Measurements from ENCODE around the gene INO80.

The INO80 gene

DNA sequence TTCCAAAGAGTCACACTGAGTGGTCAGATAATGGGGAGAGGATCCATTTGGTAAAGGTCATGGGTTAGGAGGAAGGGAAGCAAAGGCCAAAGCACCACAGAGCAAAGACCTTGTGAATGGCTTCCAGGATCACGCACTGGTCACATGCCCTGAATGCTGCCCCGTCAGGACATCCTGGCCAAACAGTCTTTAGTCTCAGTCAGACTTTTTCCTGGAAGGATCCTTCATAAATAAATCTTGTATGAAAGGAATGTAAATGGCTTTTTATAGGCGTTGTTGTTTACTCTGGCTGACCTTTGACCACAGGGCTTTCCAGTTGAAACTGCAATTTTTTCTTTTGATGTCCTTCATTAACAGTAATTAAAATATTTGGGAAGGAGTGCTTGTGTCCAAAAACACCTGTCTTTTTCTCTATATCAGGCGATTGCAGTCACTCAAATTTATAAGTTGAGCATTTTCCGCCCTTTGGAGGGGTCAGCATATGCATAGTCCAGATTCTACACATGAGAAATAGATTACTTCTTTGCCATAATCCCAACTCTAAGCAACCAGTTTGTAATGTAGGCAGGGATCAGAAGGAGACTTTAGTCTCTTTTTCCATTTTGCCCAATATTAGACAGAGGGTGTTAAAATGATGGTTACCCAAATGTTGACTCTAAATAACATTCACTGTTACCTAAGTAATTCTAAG, 114.4 kb downstream of the INO80 start:
- DNase-seq (ENCODE audit: low spot score), result no peak

DNA sequence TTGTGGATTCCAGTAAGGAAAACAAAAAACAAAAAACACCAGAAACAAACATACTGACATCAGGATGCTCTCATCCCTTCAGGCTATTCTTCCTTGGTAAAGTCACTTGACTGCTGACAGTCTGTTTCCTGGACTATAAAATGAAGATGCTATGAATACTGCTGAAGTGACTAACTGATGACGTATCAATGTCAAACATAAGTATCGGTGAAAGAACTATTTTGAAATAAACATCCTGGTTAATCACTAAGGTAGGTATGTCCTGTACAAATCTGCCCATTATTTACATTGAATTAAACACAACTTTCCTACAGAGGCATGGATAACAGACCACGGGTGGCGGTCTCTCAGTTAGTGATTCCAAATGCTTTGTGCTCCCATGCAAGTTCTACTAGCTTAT, 116.9 kb downstream of the INO80 start:
- no peak for DNase-seq (ENCODE audit: low spot score)

DNA sequence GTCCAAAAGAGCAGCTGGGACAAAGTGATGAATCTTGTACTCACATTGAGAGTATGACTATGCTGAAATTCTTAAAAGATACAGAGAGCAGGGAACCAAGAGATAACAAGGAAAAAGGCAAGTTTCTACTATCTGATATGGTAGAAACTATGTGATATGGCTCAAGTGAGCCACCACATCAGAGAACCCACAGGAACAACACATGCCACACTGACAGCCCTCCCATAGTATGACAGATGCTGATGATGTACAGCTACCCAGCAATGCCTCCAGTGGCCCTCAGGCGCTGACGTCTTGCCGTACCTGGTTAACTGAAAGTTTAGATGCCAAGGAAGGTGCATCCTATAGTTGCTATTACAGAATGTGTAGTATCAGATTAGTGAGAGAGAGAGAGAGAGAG, 120.4 kb downstream of the INO80 start:
- no peak for DNase-seq (ENCODE audit: low spot score)

DNA sequence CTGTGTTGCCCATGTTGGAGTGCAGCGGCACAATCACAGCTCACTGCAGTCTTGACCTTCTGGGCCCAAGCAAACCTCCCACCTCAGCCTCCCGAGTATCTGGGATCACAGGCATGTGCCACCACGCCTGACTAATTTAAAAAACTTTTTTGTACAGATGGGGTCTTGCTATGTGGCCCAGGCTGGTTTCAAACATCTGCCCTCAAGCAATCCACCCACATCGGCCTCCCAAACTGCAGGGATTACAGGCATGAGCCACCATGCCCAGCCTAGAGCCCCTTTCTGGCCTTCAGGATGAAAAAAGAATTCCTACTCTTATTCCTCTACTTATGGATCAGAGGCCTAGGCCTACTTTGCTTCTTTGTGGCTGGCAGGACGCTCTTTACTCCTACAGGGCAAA, 123.3 kb downstream of the INO80 start:
- no peak for DNase-seq (ENCODE audit: low spot score)

DNA sequence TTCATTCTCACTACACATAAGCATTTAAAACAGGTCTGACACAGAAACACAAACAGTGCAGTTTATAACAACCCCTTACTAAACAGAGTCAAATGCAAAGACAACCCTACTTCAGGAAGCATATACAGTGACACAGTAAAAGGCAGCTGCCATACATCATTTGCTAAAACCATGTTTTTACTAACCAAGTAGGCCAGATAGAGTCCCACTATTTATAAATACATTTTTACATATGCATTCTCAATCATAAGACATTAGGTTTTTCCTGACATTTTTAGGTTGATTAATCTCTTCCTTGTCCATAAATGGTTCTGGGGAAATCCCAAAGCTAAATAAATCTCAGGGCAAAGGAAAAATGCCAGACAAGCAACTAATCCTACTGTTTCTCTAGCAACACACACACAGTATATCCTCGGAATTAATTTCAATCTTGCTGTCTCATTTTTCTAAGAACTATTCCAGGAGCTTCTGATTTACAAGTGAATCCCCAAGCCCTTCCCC, 123.8 kb downstream of the INO80 start:
- no peak for DNase-seq (ENCODE audit: low spot score)

DNA sequence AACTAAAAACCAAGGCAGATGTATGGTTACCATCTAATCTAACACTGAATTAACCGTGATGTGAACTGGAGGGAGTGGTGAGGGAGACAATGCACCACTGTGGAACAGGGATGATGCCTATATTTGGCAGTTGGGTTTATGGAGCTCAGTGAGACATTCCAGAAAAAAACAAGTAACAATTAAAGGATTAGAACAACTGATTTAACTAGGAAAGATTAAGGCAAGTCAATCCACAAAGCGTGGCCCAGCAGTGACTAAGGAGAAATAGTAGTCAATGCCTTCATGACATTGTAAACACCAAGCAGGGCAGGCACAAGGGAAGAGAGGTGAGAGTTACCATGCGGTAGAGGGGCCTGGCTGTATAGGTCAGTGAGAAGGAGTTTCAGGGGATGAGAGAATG, 124.7 kb downstream of the INO80 start:
- DNase-seq (ENCODE audit: low spot score), result no peak

DNA sequence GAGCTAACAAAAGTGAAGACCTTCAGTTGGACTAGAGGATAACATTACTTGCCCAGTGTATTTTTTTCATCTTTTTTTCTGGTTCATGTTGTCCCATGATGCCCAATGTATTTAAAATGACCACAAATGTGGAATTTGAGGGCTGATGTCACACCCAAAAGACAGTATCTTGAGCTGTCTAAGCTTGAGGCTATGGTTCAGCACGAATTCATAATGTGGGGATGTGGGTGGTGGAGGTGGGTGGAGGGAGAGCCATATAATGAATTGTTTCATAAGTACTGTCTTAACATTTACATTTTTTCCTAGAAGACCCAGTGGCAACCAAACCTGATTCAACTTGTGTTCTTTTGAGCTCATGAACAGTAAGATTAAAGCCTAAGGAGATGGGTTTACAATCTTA, 125.3 kb downstream of the INO80 start:
- DNase-seq (ENCODE audit: low spot score), result no peak

DNA sequence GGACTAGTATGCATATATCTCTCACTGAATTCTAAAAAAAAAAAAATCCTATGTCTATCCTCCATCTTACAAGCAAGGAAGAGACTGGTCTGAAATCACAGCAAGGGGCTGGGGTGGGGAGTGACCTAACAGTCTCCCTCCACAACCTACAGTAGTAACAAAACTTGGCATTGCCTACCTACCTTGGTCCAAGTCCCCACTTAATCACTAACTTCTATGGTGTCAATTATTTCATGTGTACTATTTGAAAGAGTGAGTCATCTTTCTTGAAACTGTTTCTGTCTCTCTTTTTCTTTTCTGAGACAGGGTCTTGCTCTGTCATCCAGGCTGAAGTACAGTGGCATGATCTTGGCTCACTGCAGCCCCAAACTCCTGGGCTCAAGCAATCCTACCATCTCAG, 126.0 kb downstream of the INO80 start:
- DNase-seq (ENCODE audit: low spot score), result no peak

DNA sequence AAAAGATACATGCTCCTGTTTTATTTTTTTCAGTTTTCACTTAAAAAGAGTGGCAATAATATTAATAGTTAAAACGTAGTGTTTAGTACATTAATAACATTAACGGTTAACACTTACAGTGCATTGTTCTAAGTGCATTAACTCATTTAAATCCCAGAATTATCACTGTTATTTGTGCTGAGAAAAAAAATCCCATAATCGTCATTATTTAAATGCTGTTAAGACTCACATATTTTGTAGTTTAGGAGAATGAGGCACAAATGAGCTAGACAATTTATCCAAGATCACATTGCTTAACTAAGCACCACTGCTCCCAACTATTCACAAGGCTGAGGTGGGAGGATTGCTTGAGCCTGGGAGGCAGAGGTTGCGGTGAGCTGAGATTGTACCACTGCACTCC, 127.9 kb downstream of the INO80 start:
- DNase-seq (ENCODE audit: low spot score), result no peak

DNA sequence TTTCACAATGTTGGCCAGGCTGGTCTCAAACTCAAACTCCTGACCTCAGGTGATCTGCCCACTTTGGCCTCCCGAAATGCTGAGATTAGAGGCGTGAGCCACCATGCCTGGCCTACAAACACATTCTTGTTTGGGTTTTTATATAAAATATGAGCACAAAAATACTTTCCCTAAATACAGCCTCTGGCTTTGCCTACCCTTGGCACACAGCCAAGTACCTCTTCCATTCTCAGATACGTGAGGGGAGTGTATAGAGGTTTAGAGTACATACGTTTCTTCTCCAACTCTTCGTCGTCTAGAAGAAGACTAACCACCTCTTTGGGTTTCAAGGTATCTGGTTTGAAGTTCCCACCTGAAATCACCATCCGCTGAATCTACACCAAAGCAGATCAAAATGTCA, 129.3 kb downstream of the INO80 start:
- DNase-seq (ENCODE audit: low spot score), result no peak

DNA sequence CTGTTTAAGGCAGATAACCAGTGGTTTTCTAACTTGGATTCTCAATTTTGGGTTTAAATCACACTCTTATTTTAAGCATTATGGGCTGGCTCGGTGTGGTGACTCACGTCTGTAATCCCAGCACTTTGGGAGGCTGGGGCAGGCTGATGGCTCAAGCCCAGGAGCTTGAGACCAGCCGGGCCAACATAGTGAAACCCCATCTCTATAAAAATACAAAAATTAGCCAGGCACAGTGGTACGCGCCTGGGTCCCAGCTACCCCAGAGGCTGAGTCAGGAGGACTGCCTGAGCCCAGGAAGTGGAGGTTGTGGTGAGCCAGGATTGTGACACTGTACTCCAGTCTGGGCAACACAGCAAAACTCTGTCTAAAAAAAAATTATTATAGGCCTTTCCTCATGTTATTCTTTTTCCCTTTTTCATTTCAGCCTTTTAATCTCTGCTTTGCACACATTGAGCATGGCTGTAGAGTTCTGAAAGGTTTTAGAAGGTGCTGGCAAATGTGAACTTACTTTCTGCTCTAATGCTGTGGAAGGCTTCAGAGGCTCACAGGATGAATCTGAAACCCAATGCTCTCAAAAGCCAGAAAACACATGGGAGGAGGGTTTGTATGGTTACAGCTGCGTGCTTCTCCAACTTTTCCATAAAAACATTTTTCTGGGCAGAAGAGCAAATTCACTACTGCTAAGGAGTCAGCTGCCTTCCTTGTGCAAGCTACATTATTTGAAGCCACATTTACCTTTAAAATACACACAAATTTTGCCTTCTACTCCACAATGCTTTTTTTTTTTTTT, 130.3 kb downstream of the INO80 start:
- no peak for DNase-seq (ENCODE audit: low spot score)

DNA sequence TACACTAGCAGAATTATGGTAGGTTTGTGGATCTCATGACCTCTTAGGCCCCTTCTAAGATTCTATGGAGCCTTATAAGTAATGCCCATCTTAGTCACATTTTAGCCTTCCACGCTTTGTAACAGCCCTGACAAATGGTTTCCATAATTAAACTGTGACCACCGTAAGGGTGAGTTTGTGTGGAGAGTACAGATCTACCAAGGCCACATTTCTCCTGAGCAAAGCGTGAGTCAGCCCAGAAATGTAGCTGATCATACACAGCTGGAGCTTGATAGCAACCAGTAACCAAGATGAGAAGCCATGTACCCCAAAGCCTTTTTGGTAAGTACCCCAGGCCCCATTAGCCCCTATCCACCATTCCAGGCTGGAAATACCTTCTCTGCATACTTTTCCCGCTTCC, 131.1 kb downstream of the INO80 start:
- DNase-seq (ENCODE audit: low spot score), result no peak

DNA sequence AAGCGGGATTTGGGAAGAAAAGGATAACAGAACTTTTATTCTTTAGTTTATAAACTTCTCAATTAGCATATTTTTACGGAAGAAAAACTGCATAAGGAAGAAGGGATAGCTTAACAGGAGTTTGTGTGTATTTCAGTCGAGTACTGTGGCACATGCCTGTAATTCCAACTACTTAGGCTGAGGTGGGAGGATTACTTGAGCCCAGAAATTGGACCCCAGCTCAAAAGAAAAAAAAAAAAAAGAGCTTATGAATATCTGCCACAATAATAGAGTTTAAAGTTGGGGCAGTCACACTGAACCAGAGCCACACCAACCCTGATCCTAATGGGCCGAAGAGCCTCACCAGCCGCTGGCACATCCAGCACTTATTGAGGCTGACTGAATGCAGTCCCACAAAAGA, 131.7 kb downstream of the INO80 start:
- DNase-seq (ENCODE audit: low spot score), result no peak

DNA sequence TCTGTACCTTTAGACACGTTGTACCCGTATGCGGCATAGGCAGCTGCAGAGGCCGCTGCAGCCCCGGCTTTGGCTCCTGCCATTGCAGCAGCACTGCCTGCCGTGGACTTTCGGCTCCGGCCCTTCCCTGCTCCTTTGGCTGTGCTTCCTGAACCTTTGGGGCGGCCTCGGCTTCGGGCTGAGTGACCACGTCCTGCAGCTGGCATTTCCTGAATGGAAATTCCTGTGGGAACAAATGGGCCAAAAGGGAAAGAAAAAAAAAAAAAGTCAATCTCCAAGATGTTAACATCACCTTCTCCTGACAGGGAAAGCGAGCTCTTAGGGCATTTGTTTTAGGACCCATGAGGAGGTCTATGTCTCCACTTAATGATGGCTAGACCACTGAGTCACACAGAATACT, 133.2 kb downstream of the INO80 start:
- no peak for DNase-seq (ENCODE audit: low spot score)

DNA sequence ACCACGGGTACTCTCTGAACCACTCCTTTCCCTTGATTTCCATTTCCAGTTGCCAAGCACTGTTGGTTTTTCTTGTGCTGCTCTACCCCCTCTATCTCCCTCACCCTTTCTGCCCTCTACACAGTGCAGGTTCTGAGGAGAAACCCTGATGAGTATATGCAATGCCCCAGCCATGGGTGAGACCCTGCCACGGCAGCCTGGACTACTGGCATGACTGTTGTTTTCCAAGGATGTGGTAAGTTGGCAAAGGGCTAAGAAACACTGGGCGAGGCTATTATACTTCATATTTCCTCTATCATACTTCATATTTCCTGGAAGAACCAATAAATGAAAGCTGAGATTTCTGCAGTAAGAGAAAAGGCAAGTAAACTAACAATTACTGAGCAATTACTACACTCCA, 134.9 kb downstream of the INO80 start:
- DNase-seq (ENCODE audit: low spot score), result no peak

DNA sequence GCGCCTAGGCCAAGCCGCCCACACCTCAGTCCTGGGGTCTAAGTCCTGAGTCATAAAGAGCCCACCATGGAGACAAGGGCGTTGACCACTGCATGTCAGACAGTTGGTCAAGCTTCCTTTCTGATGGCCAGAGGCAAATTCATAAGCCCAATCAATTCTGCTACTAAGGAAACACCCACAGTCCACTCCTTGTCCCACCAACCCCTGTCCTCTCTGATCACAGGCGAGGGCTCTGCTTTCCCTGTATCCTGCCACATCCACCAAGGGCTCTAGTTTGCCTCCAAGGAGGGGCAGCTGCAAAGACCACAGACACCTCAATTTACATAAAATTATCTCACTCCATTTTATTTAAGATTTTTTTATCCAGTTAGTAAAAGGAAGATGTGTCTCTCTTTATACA, 137.5 kb downstream of the INO80 start:
- DNase-seq (ENCODE audit: low spot score), result no peak

DNA sequence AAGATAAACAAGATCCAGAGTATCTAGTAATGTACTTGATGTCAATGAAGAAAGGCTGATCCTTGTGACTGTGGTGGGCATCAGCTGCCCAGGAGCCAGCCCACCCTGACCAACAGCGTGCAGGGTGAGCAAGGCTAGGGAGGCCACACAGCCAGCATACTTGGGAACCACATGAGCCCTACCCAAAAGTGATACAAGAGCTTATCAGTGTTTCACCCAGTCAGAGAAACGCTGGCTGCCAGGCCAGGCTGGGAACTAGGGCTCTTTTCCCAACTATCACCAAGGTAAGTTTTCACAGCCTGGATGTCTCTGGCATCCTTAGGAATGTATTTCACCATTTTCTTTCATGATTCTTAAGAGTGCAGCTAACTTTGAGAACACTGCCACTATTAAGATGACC, 137.9 kb downstream of the INO80 start:
- DNase-seq (ENCODE audit: low spot score), result no peak

DNA sequence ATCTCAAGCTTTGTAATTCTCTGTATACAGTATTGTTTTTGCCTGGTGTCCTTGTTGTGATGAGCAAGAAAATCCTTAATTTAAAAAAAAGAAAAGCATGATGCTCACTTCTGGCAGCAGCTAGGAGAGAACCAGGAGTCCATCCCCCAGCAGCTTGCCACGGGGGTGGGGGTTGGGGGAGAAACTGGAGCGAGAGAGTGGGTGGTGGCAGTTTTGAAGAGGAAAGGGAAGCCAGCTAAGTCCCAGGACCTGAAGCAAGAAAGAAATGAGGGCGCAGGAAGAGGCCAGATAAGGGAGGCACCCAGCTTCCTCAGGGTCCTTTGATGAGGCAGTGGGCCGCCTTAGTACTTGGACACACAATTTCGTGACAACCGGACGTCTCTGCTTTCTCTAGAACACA, 139.3 kb downstream of the INO80 start:
- DNase-seq (ENCODE audit: low spot score), result no peak

DNA sequence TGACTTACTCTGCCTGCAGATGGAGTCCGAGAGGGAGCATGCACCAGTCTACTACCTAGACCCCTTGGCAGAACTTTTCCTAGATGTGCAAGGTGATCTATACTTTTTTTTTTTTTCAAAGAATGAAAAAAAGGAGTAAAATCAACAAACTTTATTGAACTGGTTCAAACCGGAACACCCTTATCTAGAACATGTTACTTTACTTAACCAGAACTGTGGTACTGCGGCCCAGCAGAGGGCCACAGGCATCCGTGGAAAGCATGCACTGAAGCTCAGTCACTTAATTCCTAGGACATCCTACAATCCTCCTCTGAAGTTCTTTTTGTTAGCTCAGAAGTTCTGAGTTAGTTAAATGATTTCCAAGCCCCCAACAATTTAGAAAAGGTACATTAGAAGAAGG, 141.2 kb downstream of the INO80 start:
- DNase-seq (ENCODE audit: low spot score), result no peak

DNA sequence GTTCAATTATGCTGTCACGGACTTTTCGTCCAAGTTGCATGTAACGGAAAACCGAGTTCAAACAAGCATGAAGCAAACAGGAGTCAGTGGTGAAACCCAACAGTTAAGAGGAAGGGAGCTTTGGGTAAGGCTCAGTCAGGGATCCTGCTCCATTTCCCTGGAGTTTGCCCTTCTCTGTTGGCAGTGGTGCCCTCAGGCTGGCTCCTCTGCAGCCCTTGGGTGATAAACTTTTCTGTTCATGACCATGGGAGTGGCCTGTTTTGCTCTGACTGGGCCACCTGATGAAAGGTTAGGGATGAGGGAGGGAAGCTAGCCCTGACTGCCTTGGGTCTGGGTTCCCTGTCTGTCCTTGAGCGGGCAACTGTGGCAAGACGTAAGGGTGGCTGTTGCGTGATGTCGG, 146.7 kb downstream of the INO80 start:
- DNase-seq (ENCODE audit: low spot score), result no peak

DNA sequence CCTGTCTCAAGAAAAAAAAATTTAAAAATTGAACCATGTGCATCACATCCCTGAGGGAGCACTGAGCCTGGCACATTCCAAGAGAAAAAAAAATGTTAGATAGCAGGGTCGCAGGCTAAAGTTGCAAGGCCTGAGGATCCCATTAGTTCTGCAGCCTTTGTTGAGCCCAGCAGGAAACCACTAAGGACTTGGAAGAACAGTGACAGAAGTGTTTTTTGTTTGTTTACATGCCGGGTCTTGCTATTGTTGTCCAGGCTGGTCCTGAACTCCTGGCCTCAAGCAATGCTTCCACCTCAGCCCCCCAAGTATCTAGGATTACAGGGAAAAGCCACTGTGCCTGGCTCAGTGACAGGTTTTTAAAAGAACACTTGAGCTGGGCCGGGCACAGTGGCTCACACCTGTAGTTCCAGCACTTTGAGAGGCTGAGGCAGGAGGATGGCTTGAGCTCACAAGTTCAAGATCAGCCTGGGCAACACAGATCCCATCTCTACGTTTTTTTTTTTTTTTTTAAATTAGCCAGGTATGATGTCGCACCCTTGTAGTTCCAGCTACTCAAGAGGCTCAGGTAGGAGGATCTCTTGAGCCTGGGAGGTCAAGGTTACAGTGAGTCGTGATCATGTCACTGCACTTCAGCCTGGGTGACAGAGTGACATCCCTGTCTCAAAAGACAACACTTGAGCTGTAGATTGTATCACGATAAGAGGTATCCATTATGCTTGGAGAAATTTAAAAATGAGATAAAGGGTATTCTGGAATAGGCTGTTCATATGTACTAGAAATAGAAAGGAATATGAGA, 147.6 kb downstream of the INO80 start:
- DNase-seq (ENCODE audit: low spot score), result no peak

DNA sequence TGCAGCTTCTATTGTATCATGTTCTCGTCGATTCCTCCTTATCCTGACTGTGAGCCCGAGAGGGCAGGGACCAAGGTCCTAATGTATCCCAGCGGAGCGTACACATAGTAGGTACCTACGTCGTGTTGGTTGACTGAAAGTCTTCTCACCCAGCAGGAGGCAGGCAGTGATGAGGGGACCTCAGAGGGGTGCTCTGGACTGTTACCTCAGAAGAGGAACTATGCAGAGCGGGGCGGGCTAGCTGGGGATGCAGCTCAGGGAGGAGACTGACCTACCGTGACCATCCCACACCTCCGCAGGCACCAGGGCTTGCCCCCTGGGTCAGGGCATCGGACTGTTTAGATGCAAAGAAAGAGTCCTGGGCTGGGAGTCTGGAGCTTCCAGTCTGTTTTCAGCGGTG, 151.4 kb downstream of the INO80 start:
- no peak for DNase-seq (ENCODE audit: low spot score)

DNA sequence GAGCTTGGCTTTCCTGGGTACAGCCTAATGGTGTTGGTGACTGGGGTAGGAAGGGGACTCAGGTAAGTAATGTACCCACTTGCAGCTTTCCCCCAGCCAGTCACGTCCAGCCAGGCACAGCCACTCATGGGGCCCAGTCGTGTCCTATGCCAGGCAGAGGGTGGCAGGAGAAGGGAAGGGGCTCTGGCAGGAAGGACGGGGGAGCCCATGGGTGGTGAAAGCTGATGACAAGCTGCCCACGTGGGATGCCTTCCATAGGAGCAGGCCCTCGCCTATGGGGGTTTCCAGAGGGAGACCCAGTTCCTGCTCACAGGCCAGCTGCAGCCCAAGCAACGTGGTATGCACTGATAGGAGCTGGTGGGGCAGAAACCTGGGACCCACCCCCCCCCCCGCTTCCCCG, 152.1 kb downstream of the INO80 start:
- DNase-seq (ENCODE audit: low spot score), result no peak
